Coronary artery (tissue), 2 donors: ENCODE results near the gene CCDC146.

Experiments
- DNase-seq: peaks from one replicate; pipeline ENCODE4 v3.0.0-alpha.2; 2017; ENCODE audit warnings: low spot score
- H3K27ac ChIP-seq, 2 donors: fragments of 200-600 bp; sonication (generic); one replicate each; pipeline ENCODE4 v1.5.1; 2016 to 2019
- H3K4me3 ChIP-seq: fragments of 200-600 bp; sonication (generic); 2 replicates; pipeline ENCODE4 v1.5.1; 2016; ENCODE audit warnings: mild to moderate bottlenecking, moderate library complexity
- CTCF ChIP-seq: fragments of 200-600 bp; sonication (generic); IDR thresholded peaks from one replicate; pipeline ENCODE4 v1.5.1; 2019; ENCODE audit warnings: antibody characterized with exemption

Gene CCDC146

GRCh38 chr7:77253151-77253550 is 130.7 kb downstream of the CCDC146 start:
- DNase-seq, result no peak
- TF ChIP-seq CTCF, result no peak
- Histone ChIP-seq H3K4me3 (no peak overlapping the region), H3K27ac (peak overlapping the region in 1 of 2 donors; percentile 14)

- Histone ChIP-seq H3K4me3 (no peak overlapping the region), H3K27ac (no peak overlapping the region)
- no peak for DNase-seq
- no peak for TF ChIP-seq CTCF
Observed at GRCh38 chr7:77254429-77254828, 132.0 kb downstream of the CCDC146 start.

GRCh38 chr7:77254915-77255314 is 132.5 kb downstream of the CCDC146 start:
- no peak for TF ChIP-seq CTCF

GRCh38 chr7:77258014-77258413 is 135.6 kb downstream of the CCDC146 start:
- no peak overlapping the region for H3K4me3 ChIP-seq
- TF ChIP-seq CTCF, result no peak
- DNase-seq, result no peak
- no peak overlapping the region for H3K27ac ChIP-seq

More at GRCh38 chr7:77254915-77255314, 132.5 kb downstream of the CCDC146 start:
- no peak for DNase-seq
- Histone ChIP-seq H3K27ac (no peak overlapping the region), H3K4me3 (no peak overlapping the region)

- no peak for DNase-seq
- H3K27ac ChIP-seq, result no peak overlapping the region
- no peak for TF ChIP-seq CTCF
- no peak overlapping the region for H3K4me3 ChIP-seq
Observed at GRCh38 chr7:77258593-77258992, 136.2 kb downstream of the CCDC146 start.

- no peak for TF ChIP-seq CTCF
- H3K27ac ChIP-seq, result no peak overlapping the region
- DNase-seq, result no peak
- H3K4me3 ChIP-seq, result no peak overlapping the region
Observed at GRCh38 chr7:77262316-77262715, 139.9 kb downstream of the CCDC146 start.

GRCh38 chr7:77265666-77266065 is 143.3 kb downstream of the CCDC146 start:
- Histone ChIP-seq H3K4me3 (no peak overlapping the region), H3K27ac (no peak overlapping the region)
- no peak for TF ChIP-seq CTCF
- no peak for DNase-seq
